Thyroid gland (tissue), 4 donors: ENCODE measurements around the gene KRT6B. TPM values are rescaled to one million over a fixed set of nuclear protein-coding genes. Genes with fewer than 3 reads are reported as not detected.

Experiments
- DNase-seq, 2 donors: peaks; one replicate each; pipeline ENCODE4 v3.0.0-alpha.2; 2019
- H3K27ac ChIP-seq, 3 donors: fragments of 200-600 bp; sonication (generic); 1 replicate in 2 of 3; 2 replicates in 1 of 3; pipeline ENCODE4 v1.5.1; 2016 to 2019; ENCODE audit warnings: mild to moderate bottlenecking in 1 of 3, moderate library complexity in 1 of 3
- H3K27me3 ChIP-seq: fragments of 200-600 bp; sonication (generic); one replicate; pipeline ENCODE4 v1.5.1; 2019
- H3K36me3 ChIP-seq, 2 donors: fragments of 200-600 bp; sonication (generic); one replicate each; pipeline ENCODE4 v1.5.1; 2016 to 2019
- H3K4me1 ChIP-seq, 2 donors: fragments of 200-600 bp; sonication (generic); one replicate each; pipeline ENCODE4 v1.5.1; 2017 to 2019
- H3K4me3 ChIP-seq, 3 donors: fragments of 200-600 bp; sonication (generic); replicated peaks in 1 of 3; 1 replicate in 2 of 3; 2 replicates in 1 of 3; pipeline ENCODE4 v1.5.1; 2016; ENCODE audit warnings: mild to moderate bottlenecking in 1 of 3
- H3K9me3 ChIP-seq: fragments of 200-600 bp; sonication (generic); one replicate; pipeline ENCODE4 v1.5.1; 2017
- POLR2A ChIP-seq, 2 donors: fragments of 450-650 bp; IDR thresholded peaks; one replicate each; pipeline ENCODE4 v1.6.1; 2017; ENCODE audit warnings: antibody characterized with exemption in 2 of 2, mild to moderate bottlenecking in 2 of 2, moderate library complexity in 1 of 2
- WGBS, 2 donors: methylation state at CpG; one replicate each; pipeline ENCODE4 v1.1.5; 2017; 5-methylcytosine and 5-hydroxymethylcytosine counted together
- intact Hi-C: fragments of 100-400 bp; cut with DNase I; formaldehyde crosslinking; loops from one replicate; pipeline ENCODE4 v1.15.1; 2023
- total RNA-seq, 4 donors: library from RNA; depleted of rRNA; stranded (reverse); fragments of >200 nt; gene quantifications; one replicate each; pipeline ENCODE4 v1.2.3, GENCODE V29; 2016
- TF ChIP-seq, protein P1 (sequence below), 6 experiments: fragments of 200-600 bp in 3 of 6; fragments of 450-650 bp in 3 of 6; sonication (generic) in 3 of 6; IDR thresholded peaks; one replicate each; pipeline ENCODE4 v1.5.1; 2016 to 2019; ENCODE audit warnings: antibody characterized with exemption in 6 of 6, mild to moderate bottlenecking in 2 of 6, inconsistent platforms in 1 of 6, moderate library complexity in 1 of 6

Gene KRT6B
- total RNA-seq, 4 donors from 2014 or later, result not detected

DNA sequence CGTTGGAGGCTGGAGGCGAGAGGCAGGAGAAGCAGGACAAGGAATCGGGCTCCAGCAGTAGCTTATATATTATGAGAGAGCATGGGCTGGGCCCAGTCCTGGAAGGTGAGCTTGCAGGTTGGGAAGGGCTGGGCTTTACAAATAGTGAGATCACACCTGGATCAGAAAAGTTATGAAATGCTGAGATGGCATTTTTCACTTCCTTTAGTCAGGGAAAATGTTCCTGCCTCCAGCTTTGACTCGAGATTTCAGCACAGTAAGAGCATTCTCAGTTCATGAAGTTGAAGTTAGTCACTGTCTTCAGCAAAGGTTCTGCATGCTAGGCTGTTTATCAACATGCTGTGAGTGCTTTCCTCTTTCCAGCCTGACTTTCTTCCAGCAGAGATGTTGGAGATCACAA is 21.8 kb upstream of the KRT6B start, which contains the start of gene KRT6C:
Gene KRT6C (minus strand): TSS at position 38 of the 400 bp plus-strand sequence. CDS start 68 bp downstream, outside the sequence.
- Histone ChIP-seq H3K4me1 (no peaks in the 10 kb centered on the region), H3K27me3 (no peaks in the 10 kb centered on the region), H3K4me3 (no peak within 1 kb of the TSS), H3K9me3 (no peaks in the 10 kb centered on the region), H3K27ac (no peak within 1 kb of the TSS), H3K36me3 (no peaks in the 10 kb centered on the region)
- no peak for TF ChIP-seq POLR2A (IDR thresholded peaks at IDR 0.05)
- TF ChIP-seq, protein P1, sequence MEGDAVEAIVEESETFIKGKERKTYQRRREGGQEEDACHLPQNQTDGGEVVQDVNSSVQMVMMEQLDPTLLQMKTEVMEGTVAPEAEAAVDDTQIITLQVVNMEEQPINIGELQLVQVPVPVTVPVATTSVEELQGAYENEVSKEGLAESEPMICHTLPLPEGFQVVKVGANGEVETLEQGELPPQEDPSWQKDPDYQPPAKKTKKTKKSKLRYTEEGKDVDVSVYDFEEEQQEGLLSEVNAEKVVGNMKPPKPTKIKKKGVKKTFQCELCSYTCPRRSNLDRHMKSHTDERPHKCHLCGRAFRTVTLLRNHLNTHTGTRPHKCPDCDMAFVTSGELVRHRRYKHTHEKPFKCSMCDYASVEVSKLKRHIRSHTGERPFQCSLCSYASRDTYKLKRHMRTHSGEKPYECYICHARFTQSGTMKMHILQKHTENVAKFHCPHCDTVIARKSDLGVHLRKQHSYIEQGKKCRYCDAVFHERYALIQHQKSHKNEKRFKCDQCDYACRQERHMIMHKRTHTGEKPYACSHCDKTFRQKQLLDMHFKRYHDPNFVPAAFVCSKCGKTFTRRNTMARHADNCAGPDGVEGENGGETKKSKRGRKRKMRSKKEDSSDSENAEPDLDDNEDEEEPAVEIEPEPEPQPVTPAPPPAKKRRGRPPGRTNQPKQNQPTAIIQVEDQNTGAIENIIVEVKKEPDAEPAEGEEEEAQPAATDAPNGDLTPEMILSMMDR (IDR thresholded peaks at IDR 0.05), result no peak
- WGBS, 2 donors, result 81 to 89% methylated on average over 4 of the region's 4 CpGs
- intact Hi-C loops, result no loop called here
- DNase-seq, result no peak

GRCh38 chr12:52469853-52470252 is 17.9 kb upstream of the KRT6B start:
- no peaks in the 10 kb centered on the region for H3K9me3 ChIP-seq
- no peaks in the 10 kb centered on the region for H3K36me3 ChIP-seq
- H3K27ac ChIP-seq, result no peak overlapping the region
- intact Hi-C loops, result no loop called here
- no peak for DNase-seq
- H3K4me1 ChIP-seq, result no peaks in the 10 kb centered on the region
- no peaks in the 10 kb centered on the region for H3K27me3 ChIP-seq
- WGBS, 2 donors, result 84 to 87% methylated on average over 4 of the region's 4 CpGs
- TF ChIP-seq POLR2A (IDR thresholded peaks at IDR 0.05), result no peak
- TF ChIP-seq, protein P1 (IDR thresholded peaks at IDR 0.05), result no peak
- no peak overlapping the region for H3K4me3 ChIP-seq

- WGBS, 2 donors, result 61% methylated on average over 2 of the region's 2 CpGs
- H3K27ac ChIP-seq, result no peak overlapping the region
- no peaks in the 10 kb centered on the region for H3K27me3 ChIP-seq
- TF ChIP-seq POLR2A (IDR thresholded peaks at IDR 0.05), result no peak
- TF ChIP-seq, protein P1 (IDR thresholded peaks at IDR 0.05), result no peak
- DNase-seq, result no peak
- no peaks in the 10 kb centered on the region for H3K9me3 ChIP-seq
- H3K4me3 ChIP-seq, result no peak overlapping the region
- no peaks in the 10 kb centered on the region for H3K4me1 ChIP-seq
- intact Hi-C loops, result no loop called here
- no peaks in the 10 kb centered on the region for H3K36me3 ChIP-seq
Observed at GRCh38 chr12:52464897-52465296, 13.0 kb upstream of the KRT6B start.

DNA sequence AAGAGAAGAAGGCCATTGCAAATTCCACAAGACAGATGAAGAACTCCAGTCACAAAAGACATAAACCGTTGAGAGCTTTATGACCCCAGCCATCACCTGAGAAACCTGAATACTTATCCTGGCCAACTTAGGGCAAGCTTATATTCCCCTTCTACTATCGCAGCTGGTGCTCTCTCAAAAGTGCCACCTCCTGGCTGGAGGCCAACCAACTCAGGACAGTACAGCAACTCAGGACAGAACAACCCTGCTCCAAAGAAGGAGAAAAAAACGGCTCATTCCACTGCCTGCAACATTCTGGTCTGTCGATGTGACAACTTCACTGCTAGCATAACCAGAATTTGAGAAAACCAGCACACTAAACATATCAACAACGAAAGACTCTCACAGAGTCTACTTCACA is 9.7 kb upstream of the KRT6B start:
- H3K36me3 ChIP-seq, result no peaks in the 10 kb centered on the region
- no peaks in the 10 kb centered on the region for H3K9me3 ChIP-seq
- H3K27ac ChIP-seq, result no peak overlapping the region
- TF ChIP-seq, protein P1 (IDR thresholded peaks at IDR 0.05), result no peak
- TF ChIP-seq POLR2A (IDR thresholded peaks at IDR 0.05), result no peak
- WGBS, 2 donors, result 34 to 36% methylated on average over 5 of the region's 5 CpGs
- no peak overlapping the region for H3K4me3 ChIP-seq
- DNase-seq, result peak; percentile 77 to 81
- intact Hi-C loops, result no loop called here
- H3K4me1 ChIP-seq, result no peaks in the 10 kb centered on the region
- H3K27me3 ChIP-seq, result no peaks in the 10 kb centered on the region

- H3K9me3 ChIP-seq, result no peaks in the 10 kb centered on the region
- no peak overlapping the region for H3K27ac ChIP-seq
- H3K36me3 ChIP-seq, result no peaks in the 10 kb centered on the region
- no peaks in the 10 kb centered on the region for H3K27me3 ChIP-seq
- H3K4me1 ChIP-seq, result no peaks in the 10 kb centered on the region
- WGBS, 2 donors, result 82 to 93% methylated on average over 5 of the region's 5 CpGs
- TF ChIP-seq POLR2A (IDR thresholded peaks at IDR 0.05), result no peak
- TF ChIP-seq, protein P1 (IDR thresholded peaks at IDR 0.05), result no peak
- no peak for DNase-seq
- H3K4me3 ChIP-seq, result no peak overlapping the region
- intact Hi-C loops, result no loop called here
Observed at GRCh38 chr12:52458861-52459260, 6.9 kb upstream of the KRT6B start.
